Activated naive CD4-positive, alpha-beta T cell treated with Interleukin-2 at 50 U/mL for 16 hours (primary cell): ENCODE results near the gene ATP11C.
"Not testable (repeated sequence)": the region's sequence is repeated elsewhere in the genome, so short reads cannot be mapped to it uniquely, and the experiment has no call there.

ENCODE experiments used
- DNase-seq: peaks from one replicate; pipeline ENCODE4 v3.0.0-alpha.2; 2020

Gene ATP11C

DNA sequence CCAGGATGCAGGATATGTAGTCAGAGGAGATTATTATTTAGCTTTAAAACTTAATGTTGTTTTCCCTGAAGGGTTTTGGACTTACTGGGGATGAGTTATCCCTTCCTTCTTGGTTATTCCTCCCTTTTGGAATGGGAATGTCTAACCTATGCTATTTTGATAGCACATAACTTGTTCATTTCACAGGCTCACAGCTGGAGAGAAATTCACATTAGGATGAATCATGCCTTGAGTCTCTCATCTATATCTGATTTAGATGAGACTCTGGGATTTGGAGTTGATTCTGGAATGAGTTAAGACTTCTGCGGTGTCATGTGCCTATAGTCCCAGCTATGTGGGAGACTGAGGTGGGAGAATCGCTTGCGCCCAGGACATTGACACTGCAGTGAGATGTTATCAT is 81.1 kb downstream of the ATP11C start:
- no peak for DNase-seq

DNA sequence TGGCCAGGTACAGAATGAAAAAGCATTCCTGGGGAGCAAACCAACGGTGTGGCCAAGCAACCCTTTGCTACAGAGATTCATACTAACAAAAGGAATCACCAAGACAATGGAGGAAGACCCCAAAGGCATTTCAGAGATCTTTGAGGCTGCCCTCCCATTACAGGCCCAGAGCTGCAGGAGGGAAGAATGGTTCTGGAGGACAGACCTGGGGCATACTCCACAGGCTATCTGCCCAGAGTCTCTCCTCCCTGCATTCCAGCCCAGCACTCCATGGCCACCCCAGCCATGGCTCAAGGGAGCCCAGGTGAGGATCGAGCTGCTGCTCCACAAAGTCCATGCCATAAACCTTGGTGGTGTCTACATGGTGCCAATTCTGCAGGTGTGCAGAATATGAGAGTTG is 81.9 kb downstream of the ATP11C start:
- DNase-seq: no peak

DNA sequence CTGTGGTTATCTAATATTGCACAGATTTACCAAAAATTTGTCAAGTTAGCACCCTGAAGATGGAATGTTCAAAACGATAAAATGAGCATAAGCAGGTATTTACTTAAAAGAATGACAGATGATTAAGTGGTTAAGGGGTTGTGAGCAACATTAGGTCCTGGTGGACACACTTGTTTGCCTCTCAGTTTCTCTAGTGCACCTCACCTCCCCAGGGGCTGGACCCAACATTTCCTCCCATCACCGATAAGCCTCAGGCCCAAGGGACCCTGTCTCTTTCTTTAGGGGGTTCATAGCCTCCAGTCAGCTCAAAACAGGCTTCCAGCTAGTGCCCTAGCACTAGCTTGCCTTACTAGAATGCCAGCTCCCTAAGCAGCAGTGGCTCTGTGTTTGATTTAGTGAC is 88.0 kb downstream of the ATP11C start:
- no peak for DNase-seq

DNA sequence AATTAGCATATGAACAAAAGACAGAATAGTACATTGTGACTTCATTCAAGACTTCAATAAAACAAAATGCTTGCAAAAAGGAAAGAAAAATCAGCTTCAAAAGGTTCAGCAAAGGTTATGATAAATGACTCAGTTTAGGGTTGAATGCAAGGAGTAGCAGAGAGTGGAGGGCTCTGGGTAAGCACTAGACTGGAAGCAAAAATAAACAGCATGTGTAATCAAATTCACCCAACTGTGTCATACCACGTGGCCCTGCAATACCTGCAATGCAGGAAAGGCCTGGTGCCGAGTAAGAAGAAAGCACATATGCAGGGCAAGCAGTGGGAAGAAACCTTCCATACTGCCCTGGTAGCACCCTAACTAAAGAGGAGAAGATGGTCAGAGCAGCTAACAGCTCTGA is 88.7 kb downstream of the ATP11C start:
- no peak for DNase-seq

DNA sequence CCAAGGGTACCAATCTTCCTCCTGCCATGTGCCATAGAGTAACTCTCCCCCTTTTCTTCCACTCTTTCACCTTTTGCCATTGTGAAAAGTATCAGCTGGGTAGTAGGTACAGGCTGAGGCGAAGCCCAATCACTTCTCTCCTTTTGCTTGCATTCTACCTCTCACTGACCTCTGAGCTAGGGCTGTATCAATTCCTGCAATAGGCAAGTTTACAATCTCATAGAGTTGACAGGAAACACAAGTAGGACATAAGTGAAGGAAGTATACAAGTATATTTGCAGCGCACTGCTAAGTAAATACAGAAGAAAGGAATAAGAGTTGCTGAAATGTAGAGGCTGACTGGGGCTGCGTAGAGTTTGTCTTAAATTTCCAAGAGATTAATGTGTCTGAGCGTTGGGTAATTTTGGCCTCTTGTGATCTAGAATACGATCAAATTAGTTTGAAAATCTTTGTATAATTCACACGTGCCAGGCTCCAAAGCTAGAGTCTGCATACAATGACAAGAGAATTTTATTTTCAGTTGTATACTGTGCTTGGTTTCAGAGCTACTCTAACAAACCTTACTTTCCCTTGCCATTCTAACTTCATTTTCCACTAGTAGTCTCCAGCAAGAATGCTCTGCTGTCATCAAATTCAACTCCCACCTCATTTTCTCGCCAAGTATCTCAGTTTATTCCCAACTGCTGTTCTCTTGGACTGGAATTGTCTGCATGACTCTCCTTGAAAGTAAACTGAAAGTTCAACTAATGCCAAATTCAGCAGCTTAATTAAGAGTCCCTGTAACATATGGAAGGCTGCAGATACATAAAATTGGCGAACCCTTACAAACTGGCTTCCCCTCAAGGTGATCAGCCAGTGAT is 90.3 kb downstream of the ATP11C start:
- DNase-seq: no peak

GRCh38 chrX:139836335-139836734 is 96.5 kb downstream of the ATP11C start:
- DNase-seq: not testable (repeated sequence)

GRCh38 chrX:139834879-139835278 is 98.0 kb downstream of the ATP11C start:
- DNase-seq: no peak

DNA sequence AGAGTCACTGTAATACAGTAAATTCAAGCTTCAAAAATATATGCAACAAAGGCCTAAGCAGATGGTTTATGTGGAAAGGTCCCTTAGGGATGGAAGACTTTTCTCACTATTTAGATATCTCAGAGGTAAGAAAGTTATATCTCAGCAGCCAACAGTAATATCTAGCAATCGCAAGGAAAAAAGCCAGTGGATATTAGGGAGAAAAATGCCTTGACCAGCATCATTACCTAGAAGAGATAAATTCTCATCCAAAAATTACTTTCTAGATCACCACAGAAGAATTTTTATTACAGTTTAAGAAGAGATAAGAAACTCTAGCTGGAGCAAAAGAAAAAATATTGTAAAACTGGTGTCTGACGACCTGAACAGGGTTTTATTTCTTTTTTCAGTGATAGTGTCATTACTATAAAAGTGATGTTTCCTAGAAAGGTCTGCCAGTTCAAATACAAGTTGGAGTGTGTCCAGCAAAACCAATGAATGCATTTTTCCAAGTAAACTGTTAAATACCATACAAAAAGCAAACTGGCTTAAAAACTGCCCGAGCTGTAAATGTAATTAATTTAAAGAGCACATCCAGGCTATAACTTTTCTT is 100.0 kb downstream of the ATP11C start:
- DNase-seq: no peak

DNA sequence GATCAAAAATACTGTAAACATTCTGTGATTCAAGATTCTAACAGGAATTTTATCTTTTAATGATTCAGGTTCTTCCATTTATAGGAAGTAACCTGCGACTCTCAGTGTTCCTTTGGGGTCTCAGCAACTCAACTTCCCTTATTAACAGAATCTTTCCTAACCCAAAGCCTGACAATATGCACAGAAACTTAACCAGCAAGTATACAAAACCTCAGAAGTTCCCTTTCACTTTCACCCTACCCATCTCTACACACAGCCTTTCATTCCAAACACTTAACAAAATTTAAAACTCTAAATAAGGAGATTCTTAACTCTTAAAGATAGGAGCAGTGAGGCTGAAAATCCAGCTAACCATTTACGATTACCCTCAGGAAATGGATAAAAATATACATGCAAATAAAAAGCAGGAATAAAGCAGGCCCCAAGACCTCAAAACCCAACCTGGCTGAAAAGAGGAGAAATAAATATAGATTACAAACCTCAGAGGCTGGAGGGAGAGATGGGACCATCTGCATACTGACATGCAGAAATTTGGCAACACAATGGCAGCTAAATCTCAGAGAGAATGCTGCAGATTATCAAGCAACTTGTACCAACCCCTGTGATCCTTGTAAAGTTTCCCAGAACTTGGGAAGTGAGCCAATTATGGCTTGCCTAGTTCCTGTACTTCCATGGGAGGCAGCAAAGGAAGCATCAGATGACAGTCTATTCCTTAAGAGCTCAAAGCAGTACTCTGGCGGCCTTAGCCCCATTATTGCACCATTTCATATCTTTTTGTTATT is 101.0 kb downstream of the ATP11C start:
- no peak for DNase-seq

DNA sequence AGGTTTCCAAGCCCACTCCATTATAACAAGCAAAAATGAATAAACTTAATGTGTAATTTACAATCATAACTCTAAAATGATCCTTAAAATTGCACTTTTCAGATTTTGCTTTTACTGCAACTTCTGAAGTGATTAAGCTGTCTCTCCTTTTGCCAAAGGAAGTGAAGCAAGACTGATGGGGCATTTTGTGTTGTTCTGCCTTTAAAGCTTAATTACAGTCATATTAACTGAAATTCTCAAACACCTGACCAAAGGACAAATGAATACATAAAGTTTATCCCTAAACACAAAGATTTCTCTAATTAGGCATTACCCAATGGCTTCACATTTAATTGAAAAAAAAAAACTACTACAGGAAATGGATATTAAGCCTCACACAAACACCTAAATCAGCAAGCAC is 101.8 kb downstream of the ATP11C start:
- DNase-seq: no peak

DNA sequence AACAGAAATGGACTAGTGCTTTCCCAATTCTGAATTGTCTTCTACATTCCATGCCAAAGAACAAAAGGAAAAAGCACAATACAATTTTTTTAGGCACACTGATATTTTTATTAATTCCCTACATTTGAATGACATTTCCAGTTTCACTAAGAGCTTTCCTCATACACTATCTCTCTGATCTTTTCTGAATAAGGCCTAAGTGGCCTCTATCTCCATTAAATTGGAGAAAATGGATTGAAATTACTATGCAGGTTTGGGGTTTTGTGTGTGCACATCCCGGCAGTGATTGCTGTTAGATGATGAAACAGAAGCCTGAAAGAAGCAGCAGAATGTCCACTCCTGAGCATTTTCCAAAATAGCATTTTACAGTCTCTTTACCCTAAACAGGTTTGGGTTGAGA is 104.0 kb downstream of the ATP11C start:
- DNase-seq: no peak

DNA sequence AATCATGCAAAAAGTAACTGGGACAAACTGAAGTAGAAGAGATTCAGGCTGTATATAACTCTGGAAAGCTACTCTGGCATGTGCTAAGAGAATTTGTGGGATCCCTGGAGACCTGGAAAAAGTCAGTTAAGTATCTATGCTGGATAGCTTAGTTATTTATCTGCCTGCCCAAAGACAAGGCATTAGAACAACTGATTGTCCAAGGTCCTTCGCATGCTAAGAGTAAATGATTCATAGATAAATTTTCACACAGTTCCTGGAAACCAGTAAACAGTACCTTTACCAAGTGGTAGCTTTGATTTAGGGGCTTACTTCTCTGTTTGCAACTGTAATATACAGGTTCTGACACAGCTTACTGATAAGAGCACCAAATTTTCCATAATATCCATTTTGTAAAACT is 104.8 kb downstream of the ATP11C start:
- DNase-seq: no peak

DNA sequence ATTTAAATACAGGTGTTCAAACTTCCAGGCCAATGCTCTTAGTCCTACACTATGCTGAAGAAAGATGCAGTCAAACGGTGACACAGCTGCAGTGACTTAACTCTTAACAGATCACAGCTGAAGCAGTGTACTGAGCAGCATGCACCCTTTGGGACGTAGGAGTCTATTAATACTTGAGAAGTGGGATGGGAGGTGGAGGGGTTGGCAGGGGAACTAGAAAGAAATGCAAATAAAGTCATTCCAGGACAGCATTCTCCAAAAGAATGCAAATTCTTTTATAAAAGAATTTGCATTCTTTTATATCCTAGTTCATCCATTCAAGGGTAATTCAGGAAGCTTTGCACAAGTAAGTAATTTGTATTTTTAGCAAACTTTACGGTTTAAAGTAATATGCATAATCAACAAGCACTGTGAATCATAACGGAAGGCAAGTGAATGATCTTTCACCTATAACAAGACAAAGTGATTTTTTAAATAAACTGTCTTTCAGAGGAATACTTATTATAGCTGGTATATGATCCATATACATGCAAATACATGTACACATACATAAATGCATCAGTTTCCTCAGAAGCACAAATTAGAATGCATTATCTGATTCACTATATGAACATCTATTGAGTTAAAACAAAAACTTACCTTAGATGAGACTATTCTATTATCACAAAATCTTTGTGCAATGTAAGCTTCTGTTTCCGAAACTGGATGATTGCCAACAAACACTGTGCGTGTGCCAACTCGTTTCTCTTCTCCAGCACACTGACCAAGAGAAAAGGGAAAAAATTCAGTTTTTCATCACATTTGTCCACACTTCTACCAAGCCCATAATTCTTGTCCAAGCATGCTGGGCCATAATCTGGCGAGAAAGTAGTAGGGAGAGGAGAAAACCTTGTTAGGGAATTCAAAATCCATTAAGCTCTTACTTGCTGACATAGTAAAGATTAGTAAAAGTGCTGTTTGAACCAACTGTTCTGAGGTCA is 106.5 kb downstream of the ATP11C start:
- DNase-seq: no peak

- DNase-seq: no peak
Observed at GRCh38 chrX:139825618-139826017, 107.2 kb downstream of the ATP11C start.

- DNase-seq: no peak
Observed at GRCh38 chrX:139823806-139824205, 109.0 kb downstream of the ATP11C start.

- no peak for DNase-seq
Observed at GRCh38 chrX:139820358-139820984, 112.4 kb downstream of the ATP11C start.

- no peak for DNase-seq
Observed at GRCh38 chrX:139816204-139816603, 116.6 kb downstream of the ATP11C start.

DNA sequence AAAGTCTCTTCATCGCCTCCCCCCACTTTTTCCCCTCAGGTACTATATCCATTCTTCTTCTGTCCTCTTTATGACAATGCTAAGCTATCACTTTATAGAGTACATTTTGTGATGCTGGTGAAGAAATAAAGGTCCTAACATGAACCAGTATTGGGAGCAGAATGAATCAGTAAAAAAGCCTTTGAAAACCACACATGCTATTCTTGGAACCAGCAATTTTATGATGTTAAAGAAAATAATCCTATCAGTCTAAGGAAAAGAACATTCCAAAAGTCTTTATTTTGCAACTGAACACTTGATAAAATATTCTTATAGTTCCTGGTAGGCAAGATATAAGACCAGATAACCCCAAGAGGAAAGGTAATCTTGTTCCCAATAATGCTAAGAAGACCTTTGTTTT is 117.1 kb downstream of the ATP11C start:
- DNase-seq: no peak

DNA sequence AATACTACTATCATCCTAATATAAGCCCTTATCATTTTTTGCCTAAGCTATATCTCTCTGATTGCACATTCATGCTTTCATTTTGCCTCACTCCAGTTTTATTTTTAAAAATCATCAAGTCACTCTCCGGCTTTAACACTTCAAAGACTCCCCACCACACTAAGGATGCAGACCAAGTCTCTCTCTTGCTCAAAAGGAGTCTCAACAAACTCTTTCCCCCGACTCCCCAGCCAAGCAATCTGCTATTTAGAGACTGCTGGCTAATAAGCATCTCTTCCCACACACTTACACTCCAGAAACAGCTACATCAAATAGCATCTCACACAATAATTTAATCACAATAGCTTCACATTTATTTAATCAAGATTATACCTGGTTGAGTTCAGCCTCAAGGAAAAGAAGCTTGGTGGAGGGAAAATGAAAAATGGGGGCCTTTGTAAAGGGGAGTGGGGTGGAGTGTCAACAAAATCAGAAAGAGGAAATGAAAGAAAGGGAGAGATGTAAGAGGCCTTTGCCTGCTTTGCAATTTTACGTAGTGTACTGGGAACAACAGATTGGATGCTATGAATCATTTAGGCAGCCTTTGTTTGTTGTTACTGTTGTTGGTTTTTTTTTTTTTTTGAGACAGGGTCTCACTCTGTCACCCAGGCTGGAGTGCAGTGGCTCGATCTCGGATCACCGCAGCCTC is 120.8 kb downstream of the ATP11C start:
- no peak for DNase-seq

DNA sequence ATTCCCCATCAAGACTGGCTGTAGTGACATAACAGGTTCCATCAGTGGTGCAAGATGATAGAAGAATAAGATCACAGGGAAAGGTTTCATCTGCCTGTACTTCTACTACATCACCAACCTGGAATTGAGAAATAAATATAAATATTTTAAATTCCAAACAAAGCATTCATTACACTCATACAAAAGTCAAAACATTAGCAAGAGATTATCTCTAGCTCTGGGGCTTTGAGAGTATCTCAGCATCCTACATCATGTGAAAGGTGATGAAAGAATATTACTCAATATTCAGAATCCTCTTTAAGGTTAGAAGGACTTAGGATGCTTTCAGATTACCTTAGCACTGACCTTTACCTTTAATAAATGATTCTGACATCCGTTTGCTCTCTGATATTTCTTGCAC is 128.4 kb downstream of the ATP11C start:
- no peak for DNase-seq

DNA sequence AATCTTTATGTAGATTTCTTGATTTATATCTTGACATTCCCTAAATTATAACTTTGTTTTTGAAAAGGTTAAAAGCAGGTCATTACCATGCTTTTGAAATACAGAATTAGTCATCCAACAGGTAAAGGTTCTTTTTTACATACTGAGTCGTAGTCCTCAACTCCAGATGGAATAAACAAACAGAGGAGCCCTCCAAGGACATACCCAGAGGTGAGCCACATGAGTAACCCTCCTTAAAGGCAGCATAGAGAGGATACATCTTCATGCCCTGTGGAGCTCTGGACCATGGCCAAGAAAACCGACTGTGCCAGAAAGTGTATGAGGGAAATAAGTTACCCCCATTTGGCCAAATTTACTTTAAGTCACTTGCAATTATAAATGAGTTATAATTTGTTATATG is 129.6 kb downstream of the ATP11C start:
- no peak for DNase-seq

DNA sequence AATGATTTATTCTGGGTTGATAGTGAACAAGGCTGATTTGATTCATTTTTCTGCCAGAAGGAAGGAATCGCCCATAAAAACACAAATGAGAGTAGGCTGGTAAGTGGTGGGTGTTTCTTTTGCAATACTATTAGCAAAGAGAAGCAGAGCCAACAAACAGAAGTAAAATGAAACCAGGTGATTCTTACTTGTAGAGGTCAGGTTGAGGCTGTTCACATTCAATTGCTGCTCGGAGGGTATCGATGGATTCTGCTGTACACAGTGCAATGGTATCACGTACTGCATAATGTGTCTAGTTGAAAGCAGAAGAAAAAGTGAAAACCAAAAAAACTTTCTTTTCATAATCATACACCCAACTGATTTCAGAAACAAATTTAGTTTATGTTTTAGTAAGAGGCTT is 130.8 kb downstream of the ATP11C start:
- no peak for DNase-seq
